Activated B cell treated with CpG ODN at 0.5 μM for 24 hours (primary cell): ENCODE measurements around the gene BUB1B. TPM values are rescaled to one million over a fixed set of nuclear protein-coding genes. Genes with fewer than 3 reads are reported as not detected.

Source experiments
- ATAC-seq: fragments of 200-7000 bp; cut with Tn5 transposase; one replicate; pipeline ENCODE4 v1.10.0; 2021; ENCODE audit warnings: low read depth, mild to moderate bottlenecking, moderate library complexity
- CTCF ChIA-PET: fragments of 350-600 bp; sonication (Branson Sonifier 250); formaldehyde crosslinking; loops from one replicate; lab custom pipeline; 2021; ENCODE audit warnings: antibody characterized with exemption; lab: Charles Lee
- POLR2A ChIA-PET: fragments of 350-600 bp; sonication (Branson Sonifier 250); formaldehyde crosslinking; loops from one replicate; lab custom pipeline; 2021; ENCODE audit warnings: antibody characterized with exemption; lab: Charles Lee
- DNase-seq: peaks from one replicate; pipeline ENCODE4 v3.0.0; 2022
- H3K27ac Mint-ChIP-seq: one replicate; pipeline ENCODE4 v1.8.0; 2020; ENCODE audit warnings: mixed read lengths
- H3K27me3 Mint-ChIP-seq: one replicate; pipeline ENCODE4 v1.8.0; 2021; ENCODE audit warnings: mixed read lengths
- H3K36me3 Mint-ChIP-seq: one replicate; pipeline ENCODE4 v1.8.0; 2021; ENCODE audit warnings: low read depth, mixed read lengths
- H3K4me1 Mint-ChIP-seq: one replicate; pipeline ENCODE4 v1.8.0; 2021; ENCODE audit warnings: mixed read lengths
- H3K4me3 Mint-ChIP-seq: one replicate; pipeline ENCODE4 v1.8.0; 2020; ENCODE audit warnings: mild to moderate bottlenecking, mixed read lengths
- H3K9me3 Mint-ChIP-seq: one replicate; pipeline ENCODE4 v1.8.0; 2020; ENCODE audit warnings: mixed read lengths
- CTCF ChIP-seq: fragments of 200-600 bp; IDR thresholded peaks from one replicate; pipeline ENCODE4 v1.8.0; 2022; ENCODE audit warnings: antibody characterized with exemption, mild to moderate bottlenecking
- intact Hi-C: fragments of 100-400 bp; cut with micrococcal nuclease; formaldehyde crosslinking; loops from one replicate; pipeline ENCODE4 v1.15.1; 2024
- total RNA-seq: library from RNA; stranded (reverse); gene quantifications from 2 replicates; pipeline ENCODE4 v1.2.3, GENCODE V29; 2022

Gene BUB1B
- total RNA-seq, 1 donor from 2014 or later = 3.9 TPM

- intact Hi-C loops = loop anchor here (1.0 kb wide), 1 partner anchor 75 kb away; no protein-coding TSS in a partner anchor
- Mint-ChIP-seq H3K36me3 (no peaks in the 10 kb centered on the region), H3K27ac (peak overlapping the region; percentile 86), H3K27me3 (no peaks in the 10 kb centered on the region), H3K4me1 (peaks cover 41% of the 10 kb centered on the region), H3K4me3 (peak overlapping the region; percentile 62), H3K9me3 (no peaks in the 10 kb centered on the region)
- DNase-seq = no peak
- POLR2A ChIA-PET = no interaction called here
- no peak for ATAC-seq
- CTCF ChIA-PET = interaction anchor here (1.3 to 1.5 kb wide), 2 partner anchors 74 to 137 kb away, joined by 3 to 4 read pairs; partner anchors contain the start of gene BMF
- no peak for TF ChIP-seq CTCF
Measured at GRCh38 chr15:40182358-40183029, 21.6 kb downstream of the BUB1B start.

- ChIA-PET POLR2A (interaction anchor here (0.6 to 2.0 kb wide), 10 partner anchors 12 to 145 kb away, joined by 3 to 33 read pairs (median 4); partner anchors contain the start of genes BMF and SRP14), CTCF (interaction anchor here (1.0 to 1.7 kb wide), 8 partner anchors 22 to 138 kb away, joined by 3 to 7 read pairs (median 4); partner anchors contain the start of gene BMF)
- H3K4me3 Mint-ChIP-seq = peak overlapping the region; percentile 62
- H3K27ac Mint-ChIP-seq = peak overlapping the region; percentile 86
- no peak for TF ChIP-seq CTCF
- H3K9me3 Mint-ChIP-seq = no peaks in the 10 kb centered on the region
- H3K4me1 Mint-ChIP-seq = peaks cover 41% of the 10 kb centered on the region
- intact Hi-C loops = loop anchor here (1.0 kb wide), 2 partner anchors 77 to 139 kb away; no protein-coding TSS in a partner anchor
- H3K36me3 Mint-ChIP-seq = no peaks in the 10 kb centered on the region
- DNase-seq (no peak), ATAC-seq (peak; percentile 66)
- H3K27me3 Mint-ChIP-seq = no peaks in the 10 kb centered on the region
Measured at GRCh38 chr15:40183636-40184463, 23.0 kb downstream of the BUB1B start.

GRCh38 chr15:40190591-40190990 lies 29.7 kb downstream of the BUB1B start:
- POLR2A ChIA-PET = interaction anchor here (0.7 kb wide), 1 partner anchor 9 kb away, joined by 6 read pairs; no protein-coding TSS in a partner anchor
- H3K27me3 Mint-ChIP-seq = no peaks in the 10 kb centered on the region
- H3K4me1 Mint-ChIP-seq = peaks cover 5% of the 10 kb centered on the region
- no peak overlapping the region for H3K27ac Mint-ChIP-seq
- H3K4me3 Mint-ChIP-seq = no peak overlapping the region
- ATAC-seq (no peak), DNase-seq (no peak)
- no peaks in the 10 kb centered on the region for H3K9me3 Mint-ChIP-seq
- CTCF ChIA-PET = interaction anchor here (0.6 kb wide), 1 partner anchor 9 kb away, joined by 5 read pairs; no protein-coding TSS in a partner anchor
- intact Hi-C loops = loop anchor here (10.0 kb wide), 1 partner anchor 1726 kb away; no protein-coding TSS in a partner anchor
- TF ChIP-seq CTCF = no peak
- H3K36me3 Mint-ChIP-seq = no peaks in the 10 kb centered on the region

- CTCF ChIA-PET = interaction anchor here (1.7 kb wide), 1 partner anchor 82 kb away, joined by 5 read pairs; no protein-coding TSS in a partner anchor
- Mint-ChIP-seq H3K27me3 (no peaks in the 10 kb centered on the region), H3K4me1 (peaks cover 3% of the 10 kb centered on the region), H3K27ac (no peak overlapping the region), H3K36me3 (no peaks in the 10 kb centered on the region), H3K4me3 (no peak overlapping the region), H3K9me3 (no peaks in the 10 kb centered on the region)
- no peak for TF ChIP-seq CTCF
- DNase-seq (no peak), ATAC-seq (no peak)
- intact Hi-C loops = loop anchor here (10.0 kb wide), 1 partner anchor 1728 kb away; no protein-coding TSS in a partner anchor
- POLR2A ChIA-PET = no interaction called here
Measured at GRCh38 chr15:40192942-40193341, 32.1 kb downstream of the BUB1B start.
